DMS153 treated with DMSO at 0.1 percent for 48 hours (cell line): ENCODE measurements around the gene PTPN14.
"Not testable (repeated sequence)": the region's sequence is repeated elsewhere in the genome, so short reads cannot be mapped to it uniquely, and the experiment has no call there.

Experiments used
- DNase-seq: peaks from one replicate; lab custom pipeline; 2025; ENCODE audit not compliant: unreplicated experiment; lab: John Stamatoyannopoulos, UW

The PTPN14 gene

GRCh38 chr1:214542275-214543199, 8.9 kb downstream of the PTPN14 start:
- DNase-seq = no peak

- no peak for DNase-seq
Observed at GRCh38 chr1:214541693-214542092, 9.7 kb downstream of the PTPN14 start.

GRCh38 chr1:214541206-214541605, 10.2 kb downstream of the PTPN14 start:
- DNase-seq = no peak

- DNase-seq = no peak
Observed at GRCh38 chr1:214540324-214540723, 11.1 kb downstream of the PTPN14 start.

GRCh38 chr1:214538496-214538895, 12.9 kb downstream of the PTPN14 start:
- DNase-seq = no peak

GRCh38 chr1:214537872-214538473, 13.4 kb downstream of the PTPN14 start:
- DNase-seq = no peak

GRCh38 chr1:214537219-214537618, 14.2 kb downstream of the PTPN14 start:
- peak; percentile 46 for DNase-seq

GRCh38 chr1:214532070-214532469, 19.3 kb downstream of the PTPN14 start:
- no peak for DNase-seq

GRCh38 chr1:214525535-214526019, 25.8 kb downstream of the PTPN14 start:
- no peak for DNase-seq

- no peak for DNase-seq
Observed at GRCh38 chr1:214524824-214525223, 26.6 kb downstream of the PTPN14 start.

- DNase-seq = no peak
Observed at GRCh38 chr1:214523124-214523824, 28.1 kb downstream of the PTPN14 start.

GRCh38 chr1:214521458-214521857, 29.9 kb downstream of the PTPN14 start:
- not testable (repeated sequence) for DNase-seq

- no peak for DNase-seq
Observed at GRCh38 chr1:214520544-214521165, 30.7 kb downstream of the PTPN14 start.

GRCh38 chr1:214518361-214518760, 33.0 kb downstream of the PTPN14 start:
- DNase-seq = no peak

- DNase-seq = no peak
Observed at GRCh38 chr1:214516434-214517326, 34.7 kb downstream of the PTPN14 start.

GRCh38 chr1:214515544-214516433, 35.6 kb downstream of the PTPN14 start:
- DNase-seq = peak; percentile 21

GRCh38 chr1:214514819-214515383, 36.5 kb downstream of the PTPN14 start:
- DNase-seq = no peak

- DNase-seq = no peak
Observed at GRCh38 chr1:214514032-214514818, 37.2 kb downstream of the PTPN14 start.
